ENCODE results near the gene IRX5.

Gene IRX5

DNA sequence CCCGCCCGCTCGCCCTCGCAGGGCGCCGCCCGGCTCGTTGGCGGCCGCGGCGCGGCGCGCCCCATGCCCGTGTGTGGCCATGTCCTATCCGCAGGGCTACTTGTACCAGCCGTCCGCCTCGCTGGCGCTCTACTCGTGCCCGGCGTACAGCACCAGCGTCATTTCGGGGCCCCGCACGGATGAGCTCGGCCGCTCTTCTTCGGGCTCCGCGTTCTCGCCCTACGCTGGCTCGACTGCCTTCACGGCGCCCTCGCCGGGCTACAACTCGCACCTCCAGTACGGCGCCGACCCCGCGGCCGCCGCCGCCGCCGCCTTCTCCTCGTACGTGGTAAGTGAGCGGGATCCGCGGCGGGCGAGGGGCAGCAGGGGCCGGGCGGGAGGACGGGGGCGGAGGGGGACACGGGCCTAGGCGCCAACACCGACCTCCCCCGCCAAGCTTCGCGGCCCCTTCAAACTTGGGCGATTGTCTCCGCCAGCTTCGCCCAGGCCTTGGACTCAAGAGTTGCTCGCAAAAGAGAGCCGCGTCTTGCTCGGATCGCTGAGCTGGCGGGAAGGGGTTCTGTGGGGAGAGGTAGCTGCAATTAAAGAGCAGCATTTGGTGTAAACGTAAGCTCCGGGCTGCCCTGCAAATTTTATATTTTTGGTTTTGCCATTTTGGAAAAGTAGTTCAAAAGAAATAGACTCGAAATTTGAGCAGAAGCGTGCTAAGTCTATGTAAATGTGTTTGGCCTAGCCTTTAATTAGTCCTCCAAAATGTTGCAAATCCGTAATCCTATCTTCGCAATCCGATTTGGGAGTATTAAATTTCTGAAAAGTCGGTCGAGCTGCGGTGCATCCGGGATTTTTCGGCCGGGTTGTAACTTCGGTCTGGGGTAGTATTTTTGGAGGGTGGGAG lies 702 bp downstream of the IRX5 start:
- DNase-seq: no peak

DNA sequence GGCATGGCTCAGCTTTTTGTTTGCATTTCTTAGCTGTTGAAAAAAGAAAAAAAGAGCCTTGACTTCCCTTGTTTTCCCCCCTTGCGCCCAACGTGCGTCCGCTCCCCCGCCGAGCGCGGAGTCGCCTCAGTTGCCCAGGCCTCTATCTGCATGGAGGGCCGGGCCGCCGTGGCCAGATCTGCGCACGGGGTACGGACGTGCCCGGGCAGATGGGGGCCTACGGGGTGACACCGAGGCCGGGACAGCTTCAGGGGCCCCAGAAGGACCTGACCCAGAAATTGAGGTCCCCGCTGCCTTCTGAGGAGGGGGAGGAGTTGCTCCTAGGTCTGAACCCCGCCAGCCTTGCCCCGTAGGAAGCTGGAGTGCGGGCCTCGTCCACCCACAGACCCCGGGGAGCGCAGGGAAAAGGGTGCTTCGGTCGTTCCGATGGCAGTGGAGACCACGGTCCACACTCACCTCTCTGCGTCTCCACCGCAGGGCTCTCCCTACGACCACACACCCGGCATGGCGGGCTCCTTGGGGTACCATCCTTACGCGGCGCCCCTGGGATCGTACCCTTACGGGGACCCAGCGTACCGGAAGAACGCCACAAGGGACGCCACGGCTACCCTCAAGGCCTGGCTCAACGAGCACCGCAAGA lies 1.5 kb downstream of the IRX5 start:
- DNase-seq: no peak

GRCh38 chr16:54932737-54933254 lies 2.1 kb downstream of the IRX5 start:
- no peak for DNase-seq

- no peak for DNase-seq
Measured at GRCh38 chr16:54933281-54934011, 2.8 kb downstream of the IRX5 start.

DNA sequence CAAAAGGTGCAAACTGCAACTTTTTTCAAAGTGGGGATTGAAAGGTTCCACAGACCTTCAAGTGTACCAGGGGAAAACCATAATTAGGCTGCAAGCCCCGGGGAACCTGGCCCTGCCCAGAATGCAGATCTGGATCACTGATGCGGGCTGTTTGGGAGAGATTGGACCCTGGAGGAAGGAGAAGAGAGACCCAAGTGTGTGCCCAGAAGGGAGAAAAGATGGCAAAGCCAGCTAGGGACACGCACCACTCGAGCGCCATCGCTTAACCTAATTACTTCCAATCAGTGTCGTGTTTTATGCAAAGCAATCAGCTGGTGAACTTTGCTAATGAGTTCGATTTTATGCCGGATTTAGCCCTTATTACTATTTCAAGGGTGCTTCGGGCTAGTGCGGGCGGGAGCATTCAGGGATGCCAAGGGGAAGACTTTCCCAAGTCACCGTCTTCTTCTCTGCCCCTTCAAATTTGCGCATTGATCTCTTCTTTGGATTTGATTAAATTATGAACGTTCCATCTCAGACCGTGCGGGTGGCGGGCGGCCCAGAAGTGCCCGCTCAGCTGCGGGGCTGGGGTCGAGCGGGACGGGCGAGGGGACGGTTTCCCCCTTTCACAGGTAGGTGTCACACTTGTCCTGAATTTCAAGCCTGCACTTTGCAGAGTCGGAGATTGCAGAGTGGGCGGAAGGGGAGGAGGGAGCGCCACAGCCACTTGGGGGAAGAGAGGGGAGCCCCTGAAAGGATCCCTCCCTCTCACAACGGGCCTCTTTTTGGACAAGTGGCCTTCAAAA lies 4.0 kb downstream of the IRX5 start:
- no peak for DNase-seq

- DNase-seq: no peak
Measured at GRCh38 chr16:54935266-54935968, 4.8 kb downstream of the IRX5 start.

- DNase-seq: no peak
Measured at GRCh38 chr16:54936201-54936978, 5.7 kb downstream of the IRX5 start.

- no peak for DNase-seq
Measured at GRCh38 chr16:54936979-54937670, 6.5 kb downstream of the IRX5 start.

GRCh38 chr16:54937671-54938211 lies 7.1 kb downstream of the IRX5 start:
- no peak for DNase-seq

DNA sequence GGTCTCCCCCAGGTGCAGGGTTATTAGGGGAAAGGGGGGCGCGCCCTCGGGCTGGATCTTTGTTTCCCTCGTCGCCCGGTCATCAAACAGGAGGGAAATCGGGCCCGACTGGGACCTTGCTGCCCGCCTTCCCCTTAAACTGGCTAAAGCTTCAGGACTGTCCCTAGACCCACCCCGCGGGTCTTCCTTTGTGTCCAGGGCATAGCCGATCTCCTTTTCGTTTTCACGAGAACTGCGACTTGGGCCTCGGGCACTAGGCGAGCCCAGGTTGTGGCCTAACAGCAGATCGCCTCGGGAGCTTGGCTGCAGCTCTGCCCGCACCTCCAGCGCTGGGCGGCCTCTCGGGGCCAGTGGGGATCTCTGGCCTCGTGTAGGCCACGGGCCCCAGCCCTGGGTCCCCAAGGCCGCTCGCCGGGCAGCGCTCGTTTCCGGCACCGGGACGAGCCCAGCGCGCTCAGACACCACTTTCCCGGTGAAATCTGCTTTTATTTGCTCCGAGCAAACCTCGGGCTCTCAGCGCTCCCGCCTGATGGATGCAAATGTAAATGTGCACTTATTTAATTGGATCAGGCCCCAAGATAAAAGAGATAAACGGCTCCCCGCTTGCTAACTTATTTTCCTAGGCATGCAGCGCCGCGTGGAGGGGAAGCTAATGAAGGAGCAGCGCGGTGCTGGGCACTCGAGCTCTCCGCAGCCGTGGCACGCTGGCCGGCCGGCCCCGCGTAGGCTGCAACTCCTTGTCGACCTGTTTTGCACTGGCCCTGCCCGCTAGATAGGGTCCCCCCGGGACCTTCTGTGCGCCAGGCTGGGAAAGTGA lies 7.8 kb downstream of the IRX5 start:
- no peak for DNase-seq

- no peak for DNase-seq
Measured at GRCh38 chr16:54939029-54939346, 8.3 kb downstream of the IRX5 start.

GRCh38 chr16:54939510-54940278 lies 9.0 kb downstream of the IRX5 start:
- no peak for DNase-seq

- no peak for DNase-seq
Measured at GRCh38 chr16:54940279-54940604, 9.6 kb downstream of the IRX5 start.

DNA sequence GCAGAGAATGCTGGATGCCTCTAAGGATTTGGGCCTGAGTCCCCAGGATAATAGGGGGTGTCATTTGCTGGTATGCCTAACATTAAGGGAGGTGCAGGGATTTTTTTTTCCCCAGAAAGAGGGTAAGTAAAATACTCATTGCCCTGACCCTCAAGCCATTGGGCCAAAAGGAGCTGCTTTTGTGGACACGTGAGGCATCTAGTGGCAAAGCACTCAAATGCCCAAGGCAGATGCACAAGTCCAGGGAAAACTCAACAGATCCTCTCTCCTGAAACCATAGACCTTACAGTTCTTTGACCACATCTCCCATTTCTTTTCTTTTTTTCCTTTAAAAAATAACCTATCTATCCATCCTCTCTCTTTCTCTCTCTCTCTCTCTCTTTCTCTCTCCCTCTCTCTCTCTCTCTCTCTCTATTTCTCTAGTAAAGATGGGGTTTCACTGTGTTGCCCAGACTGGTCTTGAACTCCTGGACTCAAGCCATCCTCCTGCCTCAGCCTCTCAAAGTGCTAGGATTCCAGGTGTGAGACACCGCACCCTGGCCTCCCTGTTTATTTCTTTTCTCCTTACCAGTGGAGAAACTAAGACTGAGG lies 11.8 kb downstream of the IRX5 start:
- no peak for DNase-seq

DNA sequence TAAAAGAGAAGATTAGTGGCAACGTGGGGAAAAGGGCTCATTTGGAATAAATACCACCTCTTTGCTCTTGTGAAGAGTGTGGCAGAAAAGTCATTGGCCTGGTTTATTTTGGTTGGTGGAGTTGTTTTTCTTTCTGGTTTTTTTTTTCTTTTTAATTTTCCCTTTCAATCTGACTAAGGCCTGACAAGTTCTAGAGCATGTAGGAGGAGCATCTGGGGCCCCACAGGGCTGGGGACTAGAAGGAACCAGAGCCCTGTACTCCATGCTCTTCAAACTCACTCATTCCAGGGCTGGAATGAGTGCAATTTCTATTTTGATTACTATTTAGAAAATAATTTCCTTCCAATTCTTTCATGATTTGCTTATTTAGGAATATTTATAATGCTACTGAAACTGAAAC lies 13.3 kb downstream of the IRX5 start:
- DNase-seq: no peak

GRCh38 chr16:54945063-54945462 lies 14.4 kb downstream of the IRX5 start:
- no peak for DNase-seq

GRCh38 chr16:54946909-54947308 lies 16.2 kb downstream of the IRX5 start:
- no peak for DNase-seq

DNA sequence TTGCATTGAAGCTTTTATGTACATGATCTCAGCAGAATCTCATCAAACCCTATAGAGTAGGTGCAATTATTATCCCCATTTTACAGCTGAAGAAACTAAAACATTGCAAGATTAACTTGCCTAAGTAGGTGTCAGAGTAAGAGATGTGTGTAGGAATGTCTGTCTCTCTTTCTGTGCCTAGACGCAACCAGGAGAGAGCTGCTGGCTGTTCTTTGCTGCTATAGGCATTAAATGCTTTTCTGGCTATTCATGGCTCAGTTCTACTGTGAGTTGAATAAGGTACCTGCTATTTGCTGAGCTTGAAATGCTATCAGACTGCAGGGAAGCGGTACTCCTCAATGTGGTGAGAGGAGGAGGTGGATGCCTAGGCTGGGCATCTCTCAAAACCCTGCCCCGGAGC lies 17.0 kb downstream of the IRX5 start:
- no peak for DNase-seq

Measured in activated effector memory CD4-positive, alpha-beta T cell treated with Interleukin-2 at 50 U/mL for 16 hours (primary cell).